OCI-LY3 (cell line): ENCODE data around the gene RBMX.

Experiments
- H2AFZ ChIP-seq: fragments of 200-600, 300-600 bp; shearing (Covaris generic); 2 replicates; pipeline ENCODE4 v1.6.0; 2014; ENCODE audit warnings: antibody characterized with exemption, low read depth, low read length
- H3K27ac ChIP-seq: fragments of 200-600, 300-600 bp; sonication (generic); 2 replicates; pipeline ENCODE4 v1.5.1; 2014; ENCODE audit warnings: mild to moderate bottlenecking, low read length, moderate library complexity, mixed read lengths
- H3K27me3 ChIP-seq: fragments of 200-600, 300-600 bp; sonication (generic); 2 replicates; pipeline ENCODE4 v1.6.1; 2014; ENCODE audit warnings: low read depth, low read length, mixed read lengths
- H3K36me3 ChIP-seq: fragments of 200-600, 300-600 bp; sonication (generic); replicated peaks from 2 replicates; pipeline ENCODE3; 2014; ENCODE audit warnings: low read depth, low read length, mixed read lengths
- H3K4me1 ChIP-seq: fragments of 300-600, 200-600 bp; sonication (generic); 2 replicates; pipeline ENCODE4 v1.6.1; 2014; ENCODE audit warnings: low read length, mixed read lengths
- H3K4me2 ChIP-seq: fragments of 200-600, 300-600 bp; sonication (generic); 2 replicates; pipeline ENCODE4 v1.6.1; 2014; ENCODE audit warnings: low read length, mixed read lengths
- H3K4me3 ChIP-seq: fragments of 300-600, 200-600 bp; sonication (generic); 2 replicates; pipeline ENCODE4 v1.5.1; 2014; ENCODE audit warnings: antibody characterized with exemption, mild to moderate bottlenecking, low read length, moderate library complexity
- H3K79me2 ChIP-seq: fragments of 300-600, 200-600 bp; shearing (Covaris generic); 2 replicates; pipeline ENCODE4 v1.6.1; 2014; ENCODE audit warnings: mild to moderate bottlenecking, low read length, mixed read lengths
- H3K9ac ChIP-seq: fragments of 300-600, 200-600 bp; shearing (Covaris generic); 2 replicates; pipeline ENCODE4 v1.6.0; 2014; ENCODE audit warnings: mild to moderate bottlenecking, low read length, moderate library complexity
- H3K9me3 ChIP-seq: fragments of 200-600, 300-600 bp; shearing (Covaris generic); 2 replicates; pipeline ENCODE4 v1.6.1; 2014; ENCODE audit warnings: low read length, mixed read lengths; ENCODE audit not compliant: insufficient read depth
- H4K20me1 ChIP-seq: fragments of 200-600, 300-600 bp; sonication (generic); 2 replicates; pipeline ENCODE4 v1.6.1; 2016; ENCODE audit warnings: low read length, mixed read lengths; ENCODE audit not compliant: insufficient read depth
- EZH2phosphoT487 ChIP-seq: fragments of 200-600 bp; shearing (Covaris generic); IDR thresholded peaks from 2 replicates; pipeline ENCODE4 v1.6.1; 2018; ENCODE audit warnings: antibody characterized with exemption, mixed run types, low read depth
- TF ChIP-seq, protein P1 (sequence below): fragments of 200-600, 300-600 bp; sonication (generic); IDR thresholded peaks from 2 replicates; pipeline ENCODE4 v1.5.1; 2014; ENCODE audit warnings: antibody characterized with exemption, low read length, low read depth

The RBMX gene

GRCh38 chrX:136856050-136856449 is 24.5 kb downstream of the RBMX start:
- Histone ChIP-seq H3K79me2 (no peaks in the 10 kb centered on the region), H3K9me3 (no peaks in the 10 kb centered on the region), H3K4me3 (peak overlapping the region; percentile 37; the same call in 1 of the 2 replicates), H3K9ac (peak overlapping the region; percentile 30; the same call in 1 of the 2 replicates), H3K27me3 (no peaks in the 10 kb centered on the region), H3K4me2 (peak overlapping the region; percentile 63), H3K36me3 (peaks cover 4% of the 10 kb centered on the region), H3K27ac (peak overlapping the region; percentile 91), H3K4me1 (peaks cover 30% of the 10 kb centered on the region), H4K20me1 (no peaks in the 10 kb centered on the region), H2AFZ (no peak overlapping the region)
- TF ChIP-seq, protein P1, sequence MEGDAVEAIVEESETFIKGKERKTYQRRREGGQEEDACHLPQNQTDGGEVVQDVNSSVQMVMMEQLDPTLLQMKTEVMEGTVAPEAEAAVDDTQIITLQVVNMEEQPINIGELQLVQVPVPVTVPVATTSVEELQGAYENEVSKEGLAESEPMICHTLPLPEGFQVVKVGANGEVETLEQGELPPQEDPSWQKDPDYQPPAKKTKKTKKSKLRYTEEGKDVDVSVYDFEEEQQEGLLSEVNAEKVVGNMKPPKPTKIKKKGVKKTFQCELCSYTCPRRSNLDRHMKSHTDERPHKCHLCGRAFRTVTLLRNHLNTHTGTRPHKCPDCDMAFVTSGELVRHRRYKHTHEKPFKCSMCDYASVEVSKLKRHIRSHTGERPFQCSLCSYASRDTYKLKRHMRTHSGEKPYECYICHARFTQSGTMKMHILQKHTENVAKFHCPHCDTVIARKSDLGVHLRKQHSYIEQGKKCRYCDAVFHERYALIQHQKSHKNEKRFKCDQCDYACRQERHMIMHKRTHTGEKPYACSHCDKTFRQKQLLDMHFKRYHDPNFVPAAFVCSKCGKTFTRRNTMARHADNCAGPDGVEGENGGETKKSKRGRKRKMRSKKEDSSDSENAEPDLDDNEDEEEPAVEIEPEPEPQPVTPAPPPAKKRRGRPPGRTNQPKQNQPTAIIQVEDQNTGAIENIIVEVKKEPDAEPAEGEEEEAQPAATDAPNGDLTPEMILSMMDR: no peak
- no peak for TF ChIP-seq EZH2phosphoT487

DNA sequence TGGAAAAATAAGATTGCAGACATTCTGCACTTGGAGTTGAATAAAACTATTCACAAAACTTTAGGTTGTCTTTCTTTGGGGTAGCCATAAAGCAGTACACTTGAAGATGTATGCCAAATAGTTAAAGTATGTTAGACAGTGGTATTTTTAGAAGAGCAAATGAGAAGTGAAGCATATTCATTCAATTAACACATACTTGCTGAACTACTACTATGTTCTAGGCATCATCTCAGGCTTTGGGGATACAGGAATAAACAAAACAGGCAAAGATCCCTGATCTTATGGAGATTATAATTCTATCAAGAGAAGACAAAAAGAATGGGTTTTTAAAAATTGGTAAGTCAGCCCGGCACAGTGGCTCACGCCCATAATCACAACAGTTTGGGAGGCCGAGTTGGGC is 29.0 kb downstream of the RBMX start:
- TF ChIP-seq EZH2phosphoT487: no peak
- TF ChIP-seq, protein P1: no peak
- H3K9ac ChIP-seq: no peak overlapping the region
- peaks cover 9% of the 10 kb centered on the region for H3K36me3 ChIP-seq
- no peak overlapping the region for H3K27ac ChIP-seq
- no peak overlapping the region for H3K4me2 ChIP-seq
- H3K9me3 ChIP-seq: no peaks in the 10 kb centered on the region
- H3K79me2 ChIP-seq: no peaks in the 10 kb centered on the region
- H4K20me1 ChIP-seq: no peaks in the 10 kb centered on the region
- peaks cover 11% of the 10 kb centered on the region for H3K4me1 ChIP-seq
- H3K27me3 ChIP-seq: no peaks in the 10 kb centered on the region
- no peak overlapping the region for H3K4me3 ChIP-seq
- no peak overlapping the region for H2AFZ ChIP-seq

DNA sequence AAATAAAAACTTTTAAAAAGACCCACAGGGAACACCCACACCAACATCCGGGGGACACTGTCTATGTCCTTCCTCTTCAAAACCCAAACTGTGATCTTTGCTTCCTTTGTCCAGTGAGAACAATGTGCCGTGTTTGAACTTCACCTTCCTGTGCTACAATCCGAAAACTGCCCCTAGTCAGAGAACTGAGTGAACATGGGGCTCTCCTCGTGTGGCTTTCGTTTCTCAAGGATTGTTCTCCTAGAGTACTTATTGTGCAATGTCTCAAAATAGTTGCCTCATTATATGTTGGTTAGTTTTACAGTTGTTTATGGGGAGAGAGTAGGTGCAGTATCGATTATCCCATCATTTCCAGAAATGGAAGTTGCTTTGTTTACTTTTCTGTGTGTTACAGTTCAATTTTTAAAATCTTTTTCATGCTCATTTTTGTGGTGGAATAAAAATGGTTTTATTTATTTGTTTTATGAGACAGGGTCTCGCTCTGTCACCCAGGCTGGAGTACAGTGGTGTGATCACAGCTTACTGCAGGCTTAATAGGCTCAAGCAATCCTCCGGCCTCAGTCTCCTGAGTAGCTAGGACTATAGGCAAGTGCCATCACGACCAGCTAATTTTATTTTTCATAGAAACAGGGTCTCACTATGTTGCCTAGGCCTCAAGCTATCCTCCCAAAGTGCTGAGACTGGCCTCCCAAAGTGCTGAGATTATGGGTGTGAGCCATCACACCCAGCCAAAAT is 29.9 kb downstream of the RBMX start:
- H3K4me2 ChIP-seq: no peak overlapping the region

DNA sequence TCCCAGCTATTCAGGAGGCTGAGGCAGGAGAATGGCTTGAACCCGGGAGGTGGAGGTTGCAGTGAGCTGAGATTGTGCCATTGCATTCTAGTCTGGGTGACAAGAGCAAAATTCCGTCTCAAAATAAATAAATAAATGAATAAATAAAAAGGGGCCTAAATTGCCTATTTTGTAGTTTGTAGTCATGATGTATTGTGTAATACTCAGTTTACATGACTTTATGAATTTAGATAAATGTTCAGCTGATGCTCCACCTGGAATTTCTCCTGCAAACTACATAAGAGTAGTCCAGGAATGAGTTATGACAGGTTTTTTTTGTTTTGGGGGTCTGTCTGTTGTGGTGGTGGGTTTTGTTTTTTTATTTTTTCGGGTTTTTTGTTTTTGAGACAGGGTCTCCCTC is 31.1 kb downstream of the RBMX start:
- H3K27ac ChIP-seq: no peak overlapping the region
- TF ChIP-seq, protein P1: no peak
- TF ChIP-seq EZH2phosphoT487: no peak
- no peaks in the 10 kb centered on the region for H3K79me2 ChIP-seq
- H3K36me3 ChIP-seq: peaks cover 10% of the 10 kb centered on the region
- H2AFZ ChIP-seq: no peak overlapping the region
- H3K4me2 ChIP-seq: no peak overlapping the region
- H3K4me3 ChIP-seq: no peak overlapping the region
- H4K20me1 ChIP-seq: no peaks in the 10 kb centered on the region
- H3K9ac ChIP-seq: no peak overlapping the region
- H3K27me3 ChIP-seq: no peaks in the 10 kb centered on the region
- no peaks in the 10 kb centered on the region for H3K4me1 ChIP-seq
- H3K9me3 ChIP-seq: no peaks in the 10 kb centered on the region

More for the DNA sequence above, 29.9 kb downstream of the RBMX start:
- peaks cover 9% of the 10 kb centered on the region for H3K36me3 ChIP-seq
- H3K4me1 ChIP-seq: peaks cover 2% of the 10 kb centered on the region; the same call in 1 of the 2 replicates
- no peak overlapping the region for H3K4me3 ChIP-seq
- no peaks in the 10 kb centered on the region for H3K79me2 ChIP-seq
- H2AFZ ChIP-seq: no peak overlapping the region
- TF ChIP-seq, protein P1: no peak
- TF ChIP-seq EZH2phosphoT487: no peak
- H3K27me3 ChIP-seq: no peaks in the 10 kb centered on the region
- H3K9me3 ChIP-seq: no peaks in the 10 kb centered on the region
- no peak overlapping the region for H3K9ac ChIP-seq
- no peak overlapping the region for H3K27ac ChIP-seq
- no peaks in the 10 kb centered on the region for H4K20me1 ChIP-seq
